ENCODE data around the gene PLEKHA6. TPM values are rescaled to one million over a fixed set of nuclear protein-coding genes. Genes with fewer than 3 reads are reported as not detected.

PLEKHA6 gene
- polyA plus RNA-seq, 1 donor from 2014 or later, result 22.6 TPM

DNA sequence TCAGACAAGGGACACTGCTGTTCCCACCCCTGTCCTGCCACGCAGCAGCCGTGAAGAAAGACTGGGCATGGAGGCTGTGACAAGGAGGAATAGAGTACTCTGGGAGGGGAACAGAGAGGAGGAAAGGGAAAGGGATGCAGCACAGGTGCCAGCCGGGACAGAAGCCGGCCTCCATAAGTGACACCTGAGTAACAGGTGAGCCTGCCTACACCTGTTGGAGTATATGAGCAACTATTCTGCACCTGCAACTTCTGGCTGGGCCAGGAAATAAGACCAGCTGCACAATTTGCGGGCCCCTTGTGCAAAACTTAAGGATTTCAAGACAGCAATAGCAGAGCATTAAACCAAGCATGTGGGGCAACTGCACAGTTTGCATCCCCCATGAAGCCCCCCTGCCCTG is 73.4 kb downstream of the PLEKHA6 start:
- Histone ChIP-seq H3K27ac (ENCODE audit: low read length) (no peak overlapping the region), H3K4me2 (ENCODE audit: low read length) (no peak overlapping the region), H3K4me3 (ENCODE audit: low read length) (no peak overlapping the region), H3K9me2 (ENCODE audit: insufficient read depth, low read length) (no peaks in the 10 kb centered on the region), H3K9ac (ENCODE audit: low read length) (no peak overlapping the region), H4K20me1 (ENCODE audit: insufficient read depth) (peaks cover 6% of the 10 kb centered on the region), H3K9me3 (ENCODE audit: low read length) (no peaks in the 10 kb centered on the region), H3K79me2 (replicated peaks; ENCODE audit: insufficient read depth, low read length) (peaks cover 19% of the 10 kb centered on the region), H3F3A (ENCODE audit: insufficient read depth, low read length, poor library complexity, severe bottlenecking) (no peaks in the 10 kb centered on the region), H3K27me3 (ENCODE audit: insufficient read depth, low read depth, low read length) (no peaks in the 10 kb centered on the region), H2AFZ (ENCODE audit: low read depth, low read length) (no peak overlapping the region), H3K36me3 (ENCODE audit: insufficient read depth, low read length) (no peaks in the 10 kb centered on the region)
- TF ChIP-seq MXI1 (conservative IDR thresholded peaks at IDR 0.05; ENCODE audit: poor library complexity, severe bottlenecking) (no peak), CTCF (IDR thresholded peaks at IDR 0.05; ENCODE audit: poor library complexity, severe bottlenecking) (no peak)

DNA sequence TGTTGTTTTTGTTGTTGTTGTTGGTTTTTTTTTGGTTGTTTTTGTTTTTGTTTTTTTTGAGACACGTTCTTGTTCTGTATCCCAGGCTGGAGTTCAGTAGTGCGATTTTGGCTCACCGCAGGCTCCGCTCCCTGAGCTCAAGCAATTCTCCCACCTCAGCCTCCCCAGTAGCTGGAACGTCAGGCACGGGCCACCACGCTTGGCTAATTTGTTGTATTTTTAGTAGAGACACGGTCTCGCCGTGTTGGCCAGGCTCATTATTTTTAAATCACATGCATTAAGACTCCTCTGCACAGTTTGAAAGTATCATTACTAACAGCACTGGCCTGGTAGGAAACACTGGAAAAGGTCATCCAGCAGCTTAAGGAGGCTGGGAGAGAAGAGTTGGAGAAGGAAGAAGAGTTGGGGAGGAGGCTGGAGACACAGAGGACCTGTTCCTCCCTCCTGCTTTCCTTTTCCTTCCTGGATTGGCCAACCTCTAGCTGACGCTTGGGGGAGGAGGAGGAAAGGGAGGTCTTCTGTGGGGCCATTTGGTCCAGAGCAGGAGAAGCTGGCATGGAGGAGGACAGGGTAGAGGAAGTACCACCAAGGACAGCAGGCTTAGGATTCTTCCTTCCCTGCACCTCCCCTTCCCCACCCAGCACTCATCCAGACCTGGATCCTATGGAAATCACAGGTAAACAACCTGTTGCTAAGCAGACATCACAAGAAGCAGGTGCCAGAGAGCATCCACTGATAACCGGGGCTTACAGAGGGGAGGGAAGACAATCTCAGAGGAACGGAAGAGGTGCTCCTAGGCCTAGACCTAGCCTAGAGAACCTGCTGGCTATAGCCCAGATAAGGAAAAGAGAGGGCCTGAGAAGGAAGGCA is 74.1 kb downstream of the PLEKHA6 start:
- Histone ChIP-seq H3F3A (ENCODE audit: insufficient read depth, low read length, poor library complexity, severe bottlenecking) (no peaks in the 10 kb centered on the region), H2AFZ (ENCODE audit: low read depth, low read length) (no peak overlapping the region), H3K9me3 (ENCODE audit: low read length) (no peaks in the 10 kb centered on the region), H3K27ac (ENCODE audit: low read length) (no peak overlapping the region), H3K27me3 (ENCODE audit: insufficient read depth, low read depth, low read length) (no peaks in the 10 kb centered on the region), H3K36me3 (ENCODE audit: insufficient read depth, low read length) (no peaks in the 10 kb centered on the region), H3K9ac (ENCODE audit: low read length) (no peak overlapping the region), H4K20me1 (ENCODE audit: insufficient read depth) (peaks cover 6% of the 10 kb centered on the region), H3K9me2 (ENCODE audit: insufficient read depth, low read length) (no peaks in the 10 kb centered on the region), H3K4me3 (ENCODE audit: low read length) (no peak overlapping the region), H3K79me2 (replicated peaks; ENCODE audit: insufficient read depth, low read length) (peaks cover 19% of the 10 kb centered on the region), H3K4me2 (ENCODE audit: low read length) (no peak overlapping the region)
- TF ChIP-seq MXI1 (conservative IDR thresholded peaks at IDR 0.05; ENCODE audit: poor library complexity, severe bottlenecking), result no peak
- TF ChIP-seq TAF1 (IDR thresholded peaks at IDR 0.05; ENCODE audit: low read depth), result no peak
- TF ChIP-seq RAD21 (conservative IDR thresholded peaks at IDR 0.05), result no peak
- no peak for TF ChIP-seq EZH2 (IDR thresholded peaks at IDR 0.05; ENCODE audit: borderline replicate concordance, insufficient read depth, low read length, poor library complexity, severe bottlenecking)
- TF ChIP-seq POLR2AphosphoS5 (IDR thresholded peaks at IDR 0.05), result no peak
- TF ChIP-seq, protein P1, sequence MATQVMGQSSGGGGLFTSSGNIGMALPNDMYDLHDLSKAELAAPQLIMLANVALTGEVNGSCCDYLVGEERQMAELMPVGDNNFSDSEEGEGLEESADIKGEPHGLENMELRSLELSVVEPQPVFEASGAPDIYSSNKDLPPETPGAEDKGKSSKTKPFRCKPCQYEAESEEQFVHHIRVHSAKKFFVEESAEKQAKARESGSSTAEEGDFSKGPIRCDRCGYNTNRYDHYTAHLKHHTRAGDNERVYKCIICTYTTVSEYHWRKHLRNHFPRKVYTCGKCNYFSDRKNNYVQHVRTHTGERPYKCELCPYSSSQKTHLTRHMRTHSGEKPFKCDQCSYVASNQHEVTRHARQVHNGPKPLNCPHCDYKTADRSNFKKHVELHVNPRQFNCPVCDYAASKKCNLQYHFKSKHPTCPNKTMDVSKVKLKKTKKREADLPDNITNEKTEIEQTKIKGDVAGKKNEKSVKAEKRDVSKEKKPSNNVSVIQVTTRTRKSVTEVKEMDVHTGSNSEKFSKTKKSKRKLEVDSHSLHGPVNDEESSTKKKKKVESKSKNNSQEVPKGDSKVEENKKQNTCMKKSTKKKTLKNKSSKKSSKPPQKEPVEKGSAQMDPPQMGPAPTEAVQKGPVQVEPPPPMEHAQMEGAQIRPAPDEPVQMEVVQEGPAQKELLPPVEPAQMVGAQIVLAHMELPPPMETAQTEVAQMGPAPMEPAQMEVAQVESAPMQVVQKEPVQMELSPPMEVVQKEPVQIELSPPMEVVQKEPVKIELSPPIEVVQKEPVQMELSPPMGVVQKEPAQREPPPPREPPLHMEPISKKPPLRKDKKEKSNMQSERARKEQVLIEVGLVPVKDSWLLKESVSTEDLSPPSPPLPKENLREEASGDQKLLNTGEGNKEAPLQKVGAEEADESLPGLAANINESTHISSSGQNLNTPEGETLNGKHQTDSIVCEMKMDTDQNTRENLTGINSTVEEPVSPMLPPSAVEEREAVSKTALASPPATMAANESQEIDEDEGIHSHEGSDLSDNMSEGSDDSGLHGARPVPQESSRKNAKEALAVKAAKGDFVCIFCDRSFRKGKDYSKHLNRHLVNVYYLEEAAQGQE (IDR thresholded peaks at IDR 0.05; ENCODE audit: borderline replicate concordance), result no peak
- TF ChIP-seq CTCF (IDR thresholded peaks at IDR 0.05; ENCODE audit: poor library complexity, severe bottlenecking), result no peak
- no peak for TF ChIP-seq EP300 (conservative IDR thresholded peaks at IDR 0.05; ENCODE audit: poor library complexity, severe bottlenecking)
- no peak for TF ChIP-seq SMC3 (conservative IDR thresholded peaks at IDR 0.05; ENCODE audit: poor library complexity)

Measured in neural cell (in vitro differentiated cells).